HG02885 (cell line): ENCODE data around the gene NPVF.

Source experiments
- ATAC-seq: cut with Tn5 transposase; IDR thresholded peaks from one replicate; pipeline ENCODE4 v1.9.1; 2021; ENCODE audit warnings: mild to moderate bottlenecking; ENCODE audit not compliant: unreplicated experiment, poor library complexity

NPVF gene

GRCh38 chr7:25228386-25228785 lies at the start of gene NPVF:
TSS of gene NPVF (minus strand) at chr7:25228486. CDS start at chr7:25228439, 47 bp downstream.
- ATAC-seq, result no peak

DNA sequence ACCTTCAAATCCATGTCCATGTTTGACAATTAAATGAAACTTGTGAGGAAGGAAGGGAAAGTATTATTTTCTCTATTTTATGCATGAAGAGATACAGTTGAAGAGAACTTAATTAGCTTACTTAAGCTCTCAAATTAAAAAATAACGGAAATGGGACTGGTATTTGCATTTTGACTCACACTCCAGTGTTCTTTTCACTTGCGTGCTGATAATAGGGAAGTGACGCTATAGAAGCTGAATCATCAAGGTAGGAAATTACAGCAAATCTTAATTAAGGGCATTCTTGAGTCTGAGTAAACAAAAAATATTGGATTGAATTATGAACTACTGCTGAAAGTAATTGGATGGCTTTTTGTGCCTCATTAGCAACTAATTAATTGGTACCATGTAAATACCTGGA lies 44.0 kb upstream of the NPVF start:
- no peak for ATAC-seq

DNA sequence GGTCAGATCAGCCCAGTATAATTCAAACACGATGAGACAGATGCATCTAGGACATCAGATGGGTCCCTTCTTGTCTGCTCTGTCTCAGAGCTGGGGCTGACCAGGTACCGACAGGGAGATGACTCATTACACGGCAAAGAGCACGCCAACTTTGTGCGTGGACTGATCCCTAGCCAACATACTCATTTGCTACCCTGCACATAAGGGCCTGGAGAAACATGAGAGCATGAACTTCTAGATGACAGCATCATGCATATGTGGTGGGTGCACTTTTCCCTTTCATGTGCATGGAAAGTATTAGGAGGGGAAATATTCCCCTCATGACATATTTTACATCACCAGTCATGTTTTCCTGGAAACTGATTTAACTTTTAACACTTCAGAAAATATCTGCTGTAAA lies 35.1 kb upstream of the NPVF start:
- ATAC-seq, result no peak

- ATAC-seq, result no peak
Observed at GRCh38 chr7:25262586-25262985, 34.3 kb upstream of the NPVF start.

DNA sequence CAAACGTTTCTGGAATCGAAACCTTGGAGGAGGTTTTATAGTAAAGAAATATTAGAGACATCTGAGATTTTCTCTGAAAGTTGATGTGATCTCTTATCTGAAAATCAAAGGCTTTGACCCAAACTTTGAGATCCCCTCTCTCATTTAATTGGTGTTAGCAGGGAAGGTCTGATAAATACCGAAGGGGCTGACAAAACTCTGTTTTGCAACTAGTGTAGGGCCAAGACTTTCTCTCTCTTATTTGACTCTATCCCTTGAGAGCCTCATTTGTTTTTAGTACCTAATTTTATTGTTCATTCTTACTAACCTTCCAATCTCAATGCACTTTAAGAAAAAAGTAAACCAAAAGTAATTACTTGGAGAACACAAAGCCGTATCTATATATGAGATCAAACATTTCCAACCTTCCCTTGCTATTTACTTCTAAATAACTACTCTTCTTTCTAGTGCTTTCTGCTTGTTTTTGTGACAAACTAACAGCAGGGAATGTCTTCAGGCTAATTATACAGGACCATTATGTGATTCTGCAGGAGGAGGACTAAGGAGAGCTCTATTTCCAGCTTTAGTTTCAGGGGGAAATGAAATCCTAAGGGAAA lies 33.4 kb upstream of the NPVF start:
- no peak for ATAC-seq

DNA sequence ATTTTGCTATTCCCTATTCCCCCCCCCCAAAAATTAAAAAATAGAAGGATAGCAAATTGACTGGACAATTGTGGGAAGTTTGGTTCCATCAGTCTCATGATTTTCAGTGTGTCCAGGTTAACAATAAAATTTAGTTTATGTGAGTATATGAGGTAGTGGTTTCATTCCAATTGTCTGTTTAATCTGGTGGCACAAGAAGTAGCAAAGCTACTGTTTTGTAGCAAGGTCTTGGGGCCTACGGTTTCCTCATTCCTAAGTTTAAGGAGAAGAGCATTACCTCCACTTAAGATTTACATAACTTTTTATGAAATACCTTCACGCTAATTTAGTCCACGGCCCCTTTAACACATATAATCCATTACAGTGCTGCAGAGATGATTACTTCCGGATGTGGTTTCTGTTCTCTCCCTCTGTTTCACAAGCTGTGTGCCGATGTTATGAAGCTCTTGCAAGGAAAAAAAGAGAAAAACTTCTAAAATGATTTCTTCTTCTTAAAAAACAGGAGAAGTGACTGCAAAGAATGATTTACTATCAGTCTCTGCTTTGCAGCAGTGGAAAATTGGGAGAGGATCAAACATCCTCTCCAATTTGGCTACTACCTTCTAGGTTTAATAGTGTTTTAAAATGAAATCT lies 32.7 kb upstream of the NPVF start:
- peak; percentile 54 for ATAC-seq

DNA sequence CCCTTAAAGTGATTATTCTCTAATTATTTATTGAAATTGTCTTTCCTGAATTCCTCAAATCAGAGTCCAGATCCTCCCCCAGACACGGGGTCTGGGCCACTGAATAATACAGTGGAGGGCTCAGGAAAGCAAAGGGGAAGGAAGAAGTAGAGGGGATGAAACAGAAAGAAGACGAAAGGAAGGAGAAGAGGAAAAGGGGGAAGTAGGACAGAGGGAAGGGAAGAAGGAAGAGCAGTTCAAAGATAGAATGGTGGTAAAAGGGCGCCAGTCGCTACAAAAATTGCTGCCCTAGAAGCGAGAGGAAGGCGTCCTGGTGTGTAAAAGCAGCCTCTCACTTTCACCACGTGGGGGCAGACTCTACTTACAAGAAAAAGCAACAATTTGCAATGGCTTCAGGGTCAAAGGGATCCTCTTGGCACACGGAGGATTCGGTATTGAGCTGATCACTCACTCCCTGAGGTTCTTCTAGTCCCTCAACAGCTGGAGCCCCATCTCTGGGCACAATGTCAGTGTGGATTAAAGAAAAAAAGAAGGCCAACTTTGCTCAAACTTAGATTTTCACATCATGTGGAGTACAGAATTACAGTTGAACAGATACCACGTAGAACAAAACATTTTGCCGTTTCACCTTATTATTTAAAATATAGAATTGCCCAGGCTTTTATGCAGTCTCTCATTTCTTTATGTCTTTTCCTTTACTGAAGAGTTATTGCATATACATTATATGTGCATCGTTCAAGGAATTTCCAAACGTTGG lies 31.4 kb upstream of the NPVF start:
- peak; percentile 87 for ATAC-seq

DNA sequence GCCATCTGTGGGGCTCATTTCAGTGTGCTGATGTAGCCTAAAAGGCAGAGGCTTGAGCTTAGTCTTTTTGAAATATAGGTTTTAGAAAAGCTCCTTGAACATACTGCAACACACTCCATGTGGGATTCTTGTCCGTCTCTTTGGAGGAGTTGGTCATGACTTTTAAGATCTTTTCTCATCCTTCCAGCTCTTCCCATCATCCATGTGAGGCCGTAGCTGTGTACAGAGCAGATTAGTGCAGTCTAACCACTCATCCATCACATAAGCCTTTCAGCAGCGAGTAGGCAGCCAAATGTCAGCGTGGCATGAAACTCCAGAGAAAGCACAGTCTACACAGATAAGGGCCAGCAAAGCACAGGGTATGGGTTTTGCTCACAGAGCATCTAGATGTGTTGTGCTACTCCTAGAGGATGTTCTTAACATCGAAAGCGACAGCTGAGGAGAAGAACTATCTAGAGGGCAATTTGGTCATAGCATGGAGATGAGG lies 28.1 kb upstream of the NPVF start:
- no peak for ATAC-seq

DNA sequence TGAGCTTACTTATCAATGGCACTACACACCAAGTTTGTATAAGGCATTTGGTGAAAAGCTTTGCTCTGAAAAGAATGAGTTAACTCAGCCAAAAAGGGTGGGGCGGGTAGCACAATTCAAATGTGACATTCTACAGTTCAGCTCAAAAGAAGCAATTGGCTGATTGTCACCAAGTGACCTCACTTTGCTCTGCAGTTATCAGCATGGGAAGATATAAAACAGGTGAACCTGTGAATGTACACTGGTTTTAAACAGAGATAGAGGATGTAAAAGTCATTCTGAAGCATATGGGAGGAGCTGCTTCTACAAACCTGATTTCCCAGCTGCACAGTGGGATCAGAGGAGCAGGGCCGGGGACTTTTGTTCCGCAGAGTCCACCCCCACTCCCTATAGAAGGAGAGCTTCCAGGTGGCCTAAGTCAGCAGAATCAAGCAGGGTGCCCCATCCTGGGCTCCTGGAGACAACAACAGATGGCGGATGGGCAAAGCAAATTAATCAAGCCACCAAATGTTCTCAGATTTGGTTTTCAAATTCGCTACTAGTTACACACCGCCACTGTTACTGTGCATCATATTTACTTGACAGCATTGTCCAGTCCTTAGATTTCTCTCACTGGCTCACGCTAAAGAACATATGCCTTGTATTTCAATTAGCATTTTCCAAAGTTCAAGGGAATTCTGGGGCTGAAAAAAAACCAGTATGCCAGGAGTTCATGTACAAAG lies 27.5 kb upstream of the NPVF start:
- ATAC-seq, result no peak

DNA sequence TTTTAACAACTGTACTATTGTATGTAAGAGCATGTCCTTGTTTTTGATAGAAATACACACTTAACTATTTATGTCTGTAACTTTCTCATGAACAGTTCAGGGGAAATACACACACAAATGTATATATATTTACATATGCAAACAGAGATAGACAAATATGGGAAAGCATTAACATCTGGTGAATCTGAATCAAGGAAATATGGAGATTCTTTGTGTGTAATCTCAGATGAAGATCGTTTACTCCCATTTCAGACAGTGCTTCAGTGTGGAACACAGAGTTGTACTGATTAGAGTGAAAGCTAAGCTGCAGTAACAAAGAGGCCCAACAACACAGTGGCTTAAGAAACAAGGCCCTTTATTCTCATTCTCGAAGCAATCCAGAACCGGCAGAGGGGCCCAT lies 26.3 kb upstream of the NPVF start:
- no peak for ATAC-seq

GRCh38 chr7:25253714-25254113 lies 25.4 kb upstream of the NPVF start:
- ATAC-seq, result no peak

- ATAC-seq, result no peak
Observed at GRCh38 chr7:25250386-25250785, 22.1 kb upstream of the NPVF start.

DNA sequence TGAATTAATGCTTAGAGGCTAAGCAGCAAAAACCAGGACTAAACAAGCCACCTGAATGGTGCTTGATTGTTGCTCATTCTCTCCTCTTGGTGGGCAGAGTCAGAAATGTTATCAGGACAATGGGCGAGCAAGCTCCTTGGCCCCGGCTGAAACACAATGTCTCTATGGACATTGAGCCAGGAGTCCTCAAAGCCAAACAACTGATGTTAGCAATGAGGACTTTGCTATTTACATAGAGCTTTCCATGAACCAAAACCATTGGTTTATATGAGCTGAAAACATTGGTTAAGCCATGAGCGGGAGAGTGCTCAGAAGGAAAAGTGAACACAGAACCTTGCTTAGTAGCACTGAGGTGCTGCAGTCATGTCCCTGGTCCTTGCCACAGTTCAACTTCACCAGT lies 21.5 kb upstream of the NPVF start:
- no peak for ATAC-seq

- ATAC-seq, result no peak
Observed at GRCh38 chr7:25246306-25246705, 18.0 kb upstream of the NPVF start.

GRCh38 chr7:25244254-25245033 lies 16.2 kb upstream of the NPVF start:
- no peak for ATAC-seq

DNA sequence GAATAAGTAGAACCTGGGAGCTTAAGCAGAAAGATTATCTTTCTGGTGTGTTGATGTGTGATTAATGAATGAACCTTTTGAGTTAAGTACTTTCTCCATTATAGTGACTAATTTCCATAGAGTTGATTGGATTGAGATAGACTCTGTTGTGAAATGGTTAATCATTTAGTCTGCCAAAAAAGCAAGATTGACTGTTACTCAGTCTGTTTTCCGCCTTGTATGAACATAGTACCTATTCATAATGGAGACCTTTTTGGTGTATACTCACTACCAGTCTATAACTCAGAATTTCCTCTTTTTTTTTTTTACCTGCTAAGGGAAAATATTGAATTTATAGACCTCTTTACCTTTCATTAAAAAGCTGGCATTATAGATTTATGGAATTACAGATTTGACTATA lies 14.4 kb upstream of the NPVF start:
- no peak for ATAC-seq

DNA sequence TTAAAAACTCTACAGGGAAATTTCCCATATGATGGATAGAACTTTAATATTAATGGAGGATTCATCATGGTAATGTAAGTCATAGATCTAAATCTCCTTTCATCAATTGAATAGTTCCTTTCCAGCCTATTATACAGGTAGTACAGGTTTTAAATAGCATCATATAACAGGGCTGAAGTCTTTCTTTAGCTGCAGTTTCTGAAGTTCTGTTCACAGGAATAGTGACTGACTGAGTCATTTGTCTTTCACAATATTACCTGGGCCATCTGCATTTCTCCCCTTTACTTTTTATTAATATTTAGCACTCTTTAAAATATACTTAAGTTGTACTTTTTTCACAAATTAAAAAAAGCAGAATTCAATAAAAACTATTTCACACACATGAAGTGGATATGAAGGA lies 12.6 kb upstream of the NPVF start:
- no peak for ATAC-seq

DNA sequence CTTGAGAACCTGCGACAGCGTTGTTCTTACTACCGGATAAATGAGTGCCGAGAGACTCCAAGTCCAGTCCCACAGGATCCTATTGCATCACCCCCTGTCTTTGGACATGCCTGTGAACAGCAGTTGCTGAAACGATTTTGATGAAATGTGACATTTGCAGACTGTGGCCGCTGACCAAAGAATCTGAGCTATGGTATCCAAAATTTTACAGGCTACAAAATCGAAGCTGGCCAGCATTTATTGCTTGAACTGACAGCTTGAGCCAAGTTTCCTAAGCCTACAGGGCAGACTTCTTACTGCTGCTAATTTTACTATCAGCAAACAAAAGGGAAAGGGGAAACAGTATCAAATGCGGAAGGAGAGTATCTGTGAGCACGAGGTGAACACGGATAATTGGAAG lies 12.1 kb upstream of the NPVF start:
- no peak for ATAC-seq

DNA sequence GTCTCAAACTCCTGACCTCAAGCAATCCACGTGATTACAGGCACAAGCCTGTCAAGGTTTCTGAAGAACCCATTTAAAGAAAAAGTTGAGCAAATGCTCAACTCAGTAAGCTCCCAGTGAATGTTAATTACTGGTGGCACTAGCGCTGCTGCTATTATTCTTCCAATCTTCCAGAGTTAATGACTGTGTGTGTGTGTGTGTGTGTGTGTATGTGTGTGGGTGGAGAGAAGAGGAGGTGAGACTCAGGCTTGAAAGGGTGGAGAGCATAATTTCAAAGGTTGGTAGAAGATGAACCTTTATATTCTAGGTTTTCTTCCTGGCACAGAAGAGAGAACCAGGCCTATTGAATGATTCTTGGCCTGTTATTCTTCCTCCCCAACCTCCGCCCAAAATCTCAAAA lies 11.6 kb upstream of the NPVF start:
- no peak for ATAC-seq

GRCh38 chr7:25238066-25238725 lies 9.9 kb upstream of the NPVF start:
- ATAC-seq, result no peak
